ENCODE measurements around the gene C19orf67.
A peak's percentile ranks its signal among the peaks of the same experiment; 100 is the strongest.
"Not testable (repeated sequence)": the region's sequence is repeated elsewhere in the genome, so short reads cannot be mapped to it uniquely, and the experiment has no call there.

The C19orf67 gene

DNA sequence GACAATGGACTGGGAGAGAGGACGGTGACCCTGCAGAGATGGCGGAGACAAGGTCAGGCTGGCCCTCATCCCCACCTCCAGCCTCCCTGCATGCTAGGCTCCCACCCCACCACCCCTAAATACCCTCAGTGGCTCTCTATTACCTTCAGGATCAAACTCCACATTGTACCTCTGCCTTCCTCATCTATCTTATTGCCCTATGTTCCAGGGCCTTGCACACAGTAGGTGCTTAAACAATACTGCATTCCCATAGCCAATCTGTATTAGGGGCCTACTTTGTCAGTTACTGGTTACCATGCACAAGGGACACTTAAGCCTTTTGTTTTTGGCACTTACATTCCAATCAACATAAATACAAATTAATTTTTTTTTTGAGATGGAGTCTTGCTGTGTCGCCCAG, 30.2 kb downstream of the C19orf67 start:
- no peak for DNase-seq

GRCh38 chr19:14054721-14055120, 30.9 kb downstream of the C19orf67 start:
- DNase-seq = no peak

DNA sequence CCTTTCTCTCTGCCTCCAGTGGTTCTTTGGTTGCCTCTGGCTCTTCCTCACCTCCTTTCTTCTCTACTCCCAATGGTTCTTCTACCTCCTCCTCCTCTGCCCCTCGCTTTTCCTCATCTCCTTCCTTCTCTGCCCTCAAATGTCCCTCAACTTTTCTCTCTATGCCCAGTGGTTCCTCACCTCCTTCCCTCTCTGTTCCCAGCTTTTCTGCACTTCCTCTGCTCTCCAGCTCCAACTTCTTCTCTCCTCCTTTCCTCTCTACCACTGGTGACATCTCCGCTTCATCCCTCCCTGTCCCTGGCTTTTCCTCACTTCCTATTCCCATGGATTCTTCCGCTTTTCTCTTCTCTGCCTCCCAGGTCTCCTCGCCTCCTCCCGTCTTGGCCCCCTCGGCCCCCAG, 31.5 kb downstream of the C19orf67 start:
- DNase-seq = no peak

DNA sequence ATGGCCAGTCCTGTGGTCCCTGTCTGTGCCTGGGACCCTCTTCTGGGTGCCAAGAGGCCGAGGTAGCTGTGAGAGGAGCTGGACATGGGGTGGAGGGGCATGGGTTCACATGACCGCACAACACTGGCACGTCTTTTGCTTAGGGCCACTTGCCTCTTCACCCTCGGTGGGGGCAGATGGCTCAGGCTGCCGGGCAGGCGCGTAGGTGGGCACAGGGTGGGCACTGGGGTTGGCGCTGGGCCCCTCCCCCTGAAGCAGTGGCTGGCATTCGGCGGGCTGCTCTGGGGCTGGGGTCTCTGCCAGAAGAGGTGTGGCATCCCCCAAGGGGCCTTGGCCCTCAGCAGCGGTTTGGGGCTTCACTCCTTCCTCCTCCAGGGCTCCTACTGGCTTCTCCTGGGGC, 32.1 kb downstream of the C19orf67 start:
- DNase-seq = no peak

DNA sequence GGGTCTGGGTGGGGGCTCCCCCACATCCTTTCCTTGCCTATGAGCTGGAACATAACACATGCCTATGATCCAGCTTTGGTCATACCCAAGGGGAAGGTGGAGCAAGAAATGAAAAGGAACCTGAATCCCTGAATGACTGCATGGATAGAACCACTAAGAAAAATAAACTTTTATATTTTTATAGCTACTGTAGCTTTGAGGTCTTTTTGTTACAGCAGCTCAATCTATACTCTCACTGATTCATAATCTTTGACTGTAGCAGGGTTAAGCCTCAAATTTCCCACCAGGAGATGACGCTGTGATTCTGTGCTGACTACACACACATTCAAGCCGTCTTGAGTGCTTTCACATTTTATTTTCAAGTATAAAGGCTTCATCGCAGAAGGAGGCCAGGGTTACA, 32.6 kb downstream of the C19orf67 start:
- DNase-seq = no peak

DNA sequence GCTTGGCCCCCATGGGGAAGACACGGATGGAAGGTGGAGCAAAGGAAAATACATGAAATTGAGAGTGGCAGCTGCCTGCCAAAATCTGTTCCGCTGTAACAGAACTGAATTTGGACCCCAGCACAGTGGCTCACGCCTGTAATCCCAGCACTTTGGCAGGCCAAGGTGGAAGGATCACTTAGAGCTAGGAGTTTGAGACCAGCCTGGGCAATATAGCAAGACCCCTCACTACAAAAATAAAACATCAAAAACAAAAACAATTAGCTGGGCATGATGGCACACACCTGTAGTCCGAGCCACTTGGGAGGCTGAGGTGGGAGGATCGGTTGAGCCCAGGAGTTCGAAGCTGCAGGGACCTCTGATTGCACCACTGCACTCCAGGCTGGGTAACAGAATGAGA, 33.1 kb downstream of the C19orf67 start:
- no peak for DNase-seq

DNA sequence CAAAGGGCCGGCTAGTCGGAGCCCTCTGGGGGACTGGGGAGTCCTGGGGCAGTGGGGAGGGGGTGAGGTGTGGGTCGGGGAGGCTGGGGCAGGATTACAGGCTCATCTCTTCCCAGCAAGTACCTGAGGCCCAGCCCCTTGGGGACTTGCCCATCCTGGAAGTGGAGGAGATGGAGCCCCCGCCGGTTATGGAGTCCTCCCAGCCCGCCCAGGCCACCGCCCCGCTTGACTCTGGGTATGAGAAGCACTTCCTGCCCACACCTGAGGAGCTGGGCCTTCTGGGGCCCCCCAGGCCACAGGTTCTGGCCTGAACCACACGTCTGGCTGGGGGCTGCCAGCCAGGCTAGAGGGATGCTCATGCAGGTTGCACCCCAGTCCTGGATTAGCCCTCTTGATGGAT, 33.6 kb downstream of the C19orf67 start:
- no peak for DNase-seq

DNA sequence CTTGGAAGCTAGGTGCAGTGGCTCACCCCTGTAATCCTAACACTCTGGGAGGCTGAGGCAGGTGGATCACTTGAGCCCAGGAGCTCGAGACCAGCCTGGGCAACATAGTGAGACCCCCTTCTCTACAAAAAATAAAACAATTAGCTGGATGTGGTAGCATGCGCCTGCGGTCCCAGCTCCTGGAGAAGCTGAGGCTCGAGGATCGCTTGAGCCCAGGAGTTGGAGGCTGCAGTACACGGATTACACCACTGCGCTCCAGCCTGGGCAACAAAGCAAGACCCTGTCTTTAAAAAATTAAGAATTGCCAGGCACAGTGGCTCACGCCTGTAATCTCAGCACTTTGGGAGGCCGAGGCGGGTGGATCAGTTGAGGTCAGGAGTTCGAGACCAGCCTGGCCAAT, 34.6 kb downstream of the C19orf67 start:
- DNase-seq = not testable (repeated sequence)

DNA sequence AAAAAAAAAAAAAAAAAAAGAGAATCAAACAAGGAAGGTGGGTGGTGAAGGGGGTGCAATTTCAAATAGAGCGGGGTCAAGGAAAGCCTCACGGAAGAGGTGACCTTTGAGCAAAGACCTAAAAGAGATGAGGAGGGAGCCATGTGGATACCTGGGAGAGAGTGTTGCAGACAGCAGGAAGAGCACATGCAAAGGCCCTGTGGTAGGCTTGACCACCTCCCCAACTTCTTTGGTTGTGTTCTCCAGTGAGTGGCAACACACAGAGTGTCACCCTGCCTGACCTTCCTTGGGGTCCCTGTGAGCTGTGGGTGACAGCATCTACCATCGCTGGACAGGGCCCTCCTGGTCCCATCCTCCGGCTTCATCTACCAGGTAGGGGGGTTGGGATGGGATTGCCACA, 35.1 kb downstream of the C19orf67 start:
- no peak for DNase-seq

- DNase-seq = no peak
Observed at GRCh38 chr19:14048443-14049153, 37.0 kb downstream of the C19orf67 start.

GRCh38 chr19:14047866-14048265, 37.7 kb downstream of the C19orf67 start:
- DNase-seq = not testable (repeated sequence)

DNA sequence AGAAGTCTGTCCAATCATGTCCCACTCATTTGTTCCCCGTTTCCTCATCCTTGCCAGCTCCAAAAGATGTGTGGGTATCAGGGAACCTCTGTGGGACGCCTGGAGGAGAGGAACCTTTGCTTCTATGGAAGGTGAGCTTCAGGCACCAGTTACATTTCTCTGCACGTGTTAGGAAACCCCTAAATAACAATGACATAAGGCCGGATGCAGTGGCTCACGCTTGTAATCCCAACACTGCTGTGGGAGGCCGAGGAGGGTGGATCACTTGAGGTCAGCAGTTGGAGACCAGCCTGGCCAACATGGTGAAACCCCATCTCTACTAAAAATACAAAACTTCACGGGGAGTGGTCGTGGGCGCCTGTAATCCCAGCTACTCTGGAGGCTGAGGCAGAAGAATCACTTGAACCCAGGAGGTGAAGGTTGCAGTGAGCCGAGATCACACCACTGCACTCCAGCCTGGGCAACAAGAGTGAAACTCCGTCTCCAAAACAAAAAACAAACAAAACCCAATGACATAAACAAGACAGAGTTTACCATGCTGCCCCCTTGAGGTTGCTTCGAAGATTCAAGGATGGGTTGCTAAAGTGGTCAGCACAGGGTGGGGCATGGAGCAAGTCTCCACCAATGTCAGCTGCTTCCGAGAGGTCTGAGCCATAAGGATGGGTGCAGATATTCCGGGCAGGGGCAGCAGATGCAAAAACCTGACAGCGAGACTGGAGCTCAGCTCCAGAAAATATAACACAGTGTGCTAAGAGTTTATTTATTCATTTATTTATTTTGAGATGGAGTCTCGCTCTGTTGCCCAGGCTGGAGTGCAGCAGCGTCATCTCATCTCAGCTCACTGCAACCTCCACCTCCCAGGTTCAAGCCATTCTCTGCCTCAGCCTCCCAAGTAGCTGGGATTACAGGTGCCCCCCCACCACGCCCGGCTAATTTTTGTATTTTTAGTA, 42.6 kb downstream of the C19orf67 start:
- DNase-seq = not testable (repeated sequence)

DNA sequence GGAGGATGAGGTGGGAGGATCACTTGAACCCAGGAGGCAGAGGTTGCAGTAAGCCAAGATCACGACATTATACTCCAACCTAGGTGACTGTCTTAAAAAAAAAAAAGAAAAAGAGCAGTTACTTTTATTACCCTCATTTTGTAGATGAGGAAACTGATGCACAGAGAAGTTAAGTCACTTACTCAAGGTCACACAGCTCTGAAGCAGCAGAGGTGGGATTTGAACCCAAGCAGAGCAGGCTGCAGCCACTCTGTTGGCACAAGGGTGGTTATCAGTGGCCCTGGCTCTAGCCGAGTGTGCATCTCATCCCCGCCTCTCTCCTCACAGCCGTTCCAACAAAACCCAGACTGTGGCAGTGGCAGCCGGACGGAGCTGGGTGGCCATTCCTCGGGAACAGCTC, 46.4 kb downstream of the C19orf67 start:
- no peak for DNase-seq

GRCh38 chr19:14035706-14036105, 49.9 kb downstream of the C19orf67 start:
- DNase-seq = no peak

DNA sequence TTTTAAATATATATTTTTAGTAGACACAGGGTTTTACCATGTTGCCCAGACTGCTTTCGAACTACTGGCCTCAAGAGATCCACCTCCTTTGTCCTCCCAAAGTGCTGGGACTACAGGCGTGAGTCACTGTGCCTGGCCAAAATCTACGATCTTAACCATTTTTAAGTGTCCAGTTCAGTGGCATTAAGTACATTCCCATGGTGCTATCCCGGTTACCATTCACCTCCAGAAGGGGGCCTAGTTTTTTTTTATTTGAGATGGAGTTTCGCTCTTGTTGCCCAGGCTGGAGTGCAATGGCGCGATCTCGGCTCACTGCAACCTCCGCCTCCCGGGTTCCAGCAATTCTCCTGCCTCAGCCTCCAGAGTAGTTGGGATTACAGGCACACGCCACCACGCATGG, 50.4 kb downstream of the C19orf67 start:
- not testable (repeated sequence) for DNase-seq

GRCh38 chr19:14033946-14034345, 51.6 kb downstream of the C19orf67 start:
- DNase-seq = no peak

DNA sequence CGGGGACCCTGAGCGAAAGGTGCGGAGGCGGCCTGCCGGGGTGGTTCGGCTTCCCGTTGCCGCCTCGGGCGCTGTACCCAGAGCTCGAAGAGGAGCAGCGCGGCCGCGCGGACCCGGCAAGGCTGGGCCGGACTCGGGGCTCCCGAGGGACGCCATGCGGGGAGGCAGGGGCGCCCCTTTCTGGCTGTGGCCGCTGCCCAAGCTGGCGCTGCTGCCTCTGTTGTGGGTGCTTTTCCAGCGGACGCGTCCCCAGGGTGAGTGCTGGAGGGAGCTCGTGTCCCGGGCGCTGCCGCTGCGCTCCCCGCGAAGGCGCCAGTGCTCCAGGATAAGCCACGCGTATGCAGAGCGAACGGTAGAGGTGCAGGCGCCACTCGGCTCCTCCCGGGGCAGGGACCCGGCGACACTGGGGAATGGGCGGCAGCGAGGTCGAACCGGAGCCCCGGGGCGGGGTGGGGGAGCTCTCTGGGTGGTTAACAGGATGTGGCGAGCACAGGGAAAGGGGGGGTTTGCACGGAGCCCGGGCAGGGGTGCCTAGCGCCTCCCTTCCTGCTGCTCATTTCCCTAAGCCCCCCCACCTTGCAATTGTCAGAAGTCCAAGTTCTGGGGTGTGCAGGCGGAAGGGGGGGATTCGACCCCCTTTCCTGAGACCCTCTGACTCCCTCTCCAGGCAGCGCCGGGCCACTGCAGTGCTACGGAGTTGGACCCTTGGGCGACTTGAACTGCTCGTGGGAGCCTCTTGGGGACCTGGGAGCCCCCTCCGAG, 53.7 kb downstream of the C19orf67 start, which contains the start of gene IL27RA:
IL27RA (plus strand) TSS at position 44 of the 762 bp plus-strand sequence; CDS start at position 155, 111 bp downstream.
- DNase-seq = peak; percentile 19
